ENCODE data around the gene MAP3K10.
A peak's percentile ranks its signal among the peaks of the same experiment; 100 is the strongest.

DNA sequence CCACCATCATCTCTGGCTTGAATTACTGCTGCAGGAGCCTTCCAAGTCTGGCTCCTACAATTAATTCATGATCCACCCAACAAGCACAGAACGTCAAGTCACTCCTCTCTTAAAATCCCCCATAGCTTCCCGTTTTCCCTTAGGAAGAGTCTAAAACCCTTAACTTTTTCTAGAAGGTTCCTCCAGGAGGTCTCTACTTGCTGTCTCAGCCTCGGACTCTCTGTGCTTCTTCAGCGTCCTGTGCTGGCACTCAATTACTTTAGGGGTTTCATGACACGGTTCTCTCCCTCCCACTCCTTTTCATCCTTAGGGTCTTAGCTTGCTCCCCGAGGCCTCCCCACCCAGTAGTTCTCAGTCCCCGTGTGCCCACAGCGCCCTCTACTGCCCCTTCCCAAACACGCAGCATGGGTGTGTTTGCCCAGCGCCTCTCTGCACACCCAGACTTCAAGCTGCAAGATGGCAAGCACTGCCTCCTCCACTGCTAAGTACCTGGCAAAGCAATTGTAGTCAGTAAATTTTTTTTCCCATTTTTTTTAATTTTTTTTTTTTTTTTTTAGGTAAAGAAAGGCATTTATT is 25.8 kb upstream of the MAP3K10 start:
- TF ChIP-seq, protein P1, sequence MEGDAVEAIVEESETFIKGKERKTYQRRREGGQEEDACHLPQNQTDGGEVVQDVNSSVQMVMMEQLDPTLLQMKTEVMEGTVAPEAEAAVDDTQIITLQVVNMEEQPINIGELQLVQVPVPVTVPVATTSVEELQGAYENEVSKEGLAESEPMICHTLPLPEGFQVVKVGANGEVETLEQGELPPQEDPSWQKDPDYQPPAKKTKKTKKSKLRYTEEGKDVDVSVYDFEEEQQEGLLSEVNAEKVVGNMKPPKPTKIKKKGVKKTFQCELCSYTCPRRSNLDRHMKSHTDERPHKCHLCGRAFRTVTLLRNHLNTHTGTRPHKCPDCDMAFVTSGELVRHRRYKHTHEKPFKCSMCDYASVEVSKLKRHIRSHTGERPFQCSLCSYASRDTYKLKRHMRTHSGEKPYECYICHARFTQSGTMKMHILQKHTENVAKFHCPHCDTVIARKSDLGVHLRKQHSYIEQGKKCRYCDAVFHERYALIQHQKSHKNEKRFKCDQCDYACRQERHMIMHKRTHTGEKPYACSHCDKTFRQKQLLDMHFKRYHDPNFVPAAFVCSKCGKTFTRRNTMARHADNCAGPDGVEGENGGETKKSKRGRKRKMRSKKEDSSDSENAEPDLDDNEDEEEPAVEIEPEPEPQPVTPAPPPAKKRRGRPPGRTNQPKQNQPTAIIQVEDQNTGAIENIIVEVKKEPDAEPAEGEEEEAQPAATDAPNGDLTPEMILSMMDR (IDR thresholded peaks at IDR 0.05): peak; percentile 41 to 66 (median 60)
- no peak for TF ChIP-seq POLR2A (IDR thresholded peaks at IDR 0.05)

Data from adrenal gland (tissue), 5 donors.